ENCODE data around the gene GAN.

The GAN gene

DNA sequence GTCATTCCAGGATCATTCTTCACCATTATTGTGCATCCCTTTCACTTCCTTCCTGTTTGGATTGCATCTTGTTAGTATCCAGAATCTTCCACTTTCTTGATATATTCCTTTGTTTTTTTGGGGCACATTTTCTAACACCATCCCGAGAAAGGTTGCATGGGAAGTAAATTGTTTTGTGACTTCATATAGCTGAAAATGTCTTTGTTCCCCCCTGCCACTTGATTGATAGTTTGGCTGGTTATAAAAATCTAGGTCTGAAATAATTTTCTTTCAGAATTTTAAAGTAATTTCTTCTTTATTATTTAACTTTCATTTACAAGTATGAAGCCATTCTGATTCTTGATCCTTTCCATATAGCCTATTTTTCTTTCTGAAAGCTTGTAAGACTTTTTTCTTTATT lies 32.7 kb downstream of the GAN start:
- Histone ChIP-seq H3K27me3 (ENCODE audit: control insufficient read depth, low read length) (no peaks in the 10 kb centered on the region), H3K9me3 (ENCODE audit: control insufficient read depth, insufficient read depth, low read length) (peaks cover 16% of the 10 kb centered on the region), H3K79me2 (ENCODE audit: control insufficient read depth, low read length) (peaks cover 6% of the 10 kb centered on the region), H3K9me2 (replicated peaks; ENCODE audit: control insufficient read depth, low read length) (no peaks in the 10 kb centered on the region), H3K4me3 (ENCODE audit: low read length) (no peak overlapping the region), H3K36me3 (ENCODE audit: control insufficient read depth, low read length) (peaks cover 3% of the 10 kb centered on the region; the same call in 1 of the 2 replicates), H3F3A (ENCODE audit: control insufficient read depth, insufficient read depth) (no peaks in the 10 kb centered on the region), H3K4me2 (ENCODE audit: low read length) (no peak overlapping the region), H3K4me1 (ENCODE audit: control insufficient read depth, low read length) (no peaks in the 10 kb centered on the region), H3K27ac (ENCODE audit: low read depth, low read length) (no peak overlapping the region), H4K20me1 (ENCODE audit: control insufficient read depth, insufficient read depth, low read depth, low read length) (no peaks in the 10 kb centered on the region)
- TF ChIP-seq EZH2phosphoT487 (IDR thresholded peaks at IDR 0.05; ENCODE audit: borderline replicate concordance, low read length) (no peak), CTCF (IDR thresholded peaks at IDR 0.05; ENCODE audit: low read depth, low read length, poor library complexity, severe bottlenecking) (no peak)

DNA sequence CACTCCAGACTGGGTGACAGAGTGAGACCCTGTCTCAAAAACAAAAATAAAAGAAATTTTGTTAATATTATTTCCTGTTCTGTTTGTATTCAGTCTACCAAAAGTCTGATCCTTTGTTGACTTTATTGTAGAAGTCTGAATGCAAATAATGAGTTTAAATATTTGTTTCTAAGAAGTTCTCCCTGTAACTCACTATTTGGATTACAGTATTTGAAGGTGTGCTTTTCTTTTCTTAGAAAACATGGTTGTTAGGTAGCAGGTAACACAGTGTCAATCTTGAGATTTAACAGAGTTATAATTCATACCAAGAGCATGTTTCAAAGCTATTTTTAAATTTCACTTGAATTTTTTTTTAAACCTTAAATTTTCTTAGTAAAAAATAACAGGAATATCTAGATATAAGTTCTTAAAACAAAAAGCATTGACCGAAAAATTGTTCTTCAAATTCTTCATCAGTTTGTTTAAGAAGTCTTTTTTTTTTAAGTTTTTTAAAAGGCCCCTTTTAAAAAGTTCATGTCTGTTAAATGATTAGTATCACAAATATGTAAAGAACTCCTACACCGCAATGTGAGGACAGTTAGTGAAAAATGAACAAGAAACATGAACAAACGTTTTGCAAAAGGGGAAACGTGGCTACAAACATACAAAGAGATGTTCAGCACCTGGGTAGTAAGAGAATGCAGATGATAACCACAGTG lies 35.0 kb downstream of the GAN start:
- H3K79me2 ChIP-seq (ENCODE audit: control insufficient read depth, low read length), result peaks cover 6% of the 10 kb centered on the region
- H3K9me3 ChIP-seq (ENCODE audit: control insufficient read depth, insufficient read depth, low read length), result peaks cover 16% of the 10 kb centered on the region
- peaks cover 3% of the 10 kb centered on the region; the same call in 1 of the 2 replicates for H3K36me3 ChIP-seq (ENCODE audit: control insufficient read depth, low read length)
- no peak for TF ChIP-seq EZH2phosphoT487 (IDR thresholded peaks at IDR 0.05; ENCODE audit: borderline replicate concordance, low read length)
- no peak for TF ChIP-seq CTCF (IDR thresholded peaks at IDR 0.05; ENCODE audit: low read depth, low read length, poor library complexity, severe bottlenecking)
- H3K9me2 ChIP-seq (replicated peaks; ENCODE audit: control insufficient read depth, low read length), result no peaks in the 10 kb centered on the region
- no peak overlapping the region for H3K4me3 ChIP-seq (ENCODE audit: low read length)
- H3K4me2 ChIP-seq (ENCODE audit: low read length), result no peak overlapping the region
- no peaks in the 10 kb centered on the region for H3F3A ChIP-seq (ENCODE audit: control insufficient read depth, insufficient read depth)
- H3K27me3 ChIP-seq (ENCODE audit: control insufficient read depth, low read length), result no peaks in the 10 kb centered on the region
- no peaks in the 10 kb centered on the region for H4K20me1 ChIP-seq (ENCODE audit: control insufficient read depth, insufficient read depth, low read depth, low read length)
- no peaks in the 10 kb centered on the region for H3K4me1 ChIP-seq (ENCODE audit: control insufficient read depth, low read length)
- H3K27ac ChIP-seq (ENCODE audit: low read depth, low read length), result no peak overlapping the region

- Histone ChIP-seq H3K27ac (ENCODE audit: low read depth, low read length) (no peak overlapping the region), H3K79me2 (ENCODE audit: control insufficient read depth, low read length) (peaks cover 6% of the 10 kb centered on the region), H3K4me2 (ENCODE audit: low read length) (no peak overlapping the region), H3K36me3 (ENCODE audit: control insufficient read depth, low read length) (peaks cover 3% of the 10 kb centered on the region; the same call in 1 of the 2 replicates), H3F3A (ENCODE audit: control insufficient read depth, insufficient read depth) (no peaks in the 10 kb centered on the region), H3K4me1 (ENCODE audit: control insufficient read depth, low read length) (no peaks in the 10 kb centered on the region), H3K9me3 (ENCODE audit: control insufficient read depth, insufficient read depth, low read length) (peaks cover 16% of the 10 kb centered on the region), H4K20me1 (ENCODE audit: control insufficient read depth, insufficient read depth, low read depth, low read length) (no peaks in the 10 kb centered on the region), H3K9me2 (replicated peaks; ENCODE audit: control insufficient read depth, low read length) (no peaks in the 10 kb centered on the region), H3K27me3 (ENCODE audit: control insufficient read depth, low read length) (no peaks in the 10 kb centered on the region), H3K4me3 (ENCODE audit: low read length) (no peak overlapping the region)
- TF ChIP-seq EZH2phosphoT487 (IDR thresholded peaks at IDR 0.05; ENCODE audit: borderline replicate concordance, low read length) (no peak), CTCF (IDR thresholded peaks at IDR 0.05; ENCODE audit: low read depth, low read length, poor library complexity, severe bottlenecking) (peak; percentile 18)
Measured at GRCh38 chr16:81350306-81350615, 35.5 kb downstream of the GAN start.
